ENCODE measurements around the gene FOXN3.

FOXN3 gene

DNA sequence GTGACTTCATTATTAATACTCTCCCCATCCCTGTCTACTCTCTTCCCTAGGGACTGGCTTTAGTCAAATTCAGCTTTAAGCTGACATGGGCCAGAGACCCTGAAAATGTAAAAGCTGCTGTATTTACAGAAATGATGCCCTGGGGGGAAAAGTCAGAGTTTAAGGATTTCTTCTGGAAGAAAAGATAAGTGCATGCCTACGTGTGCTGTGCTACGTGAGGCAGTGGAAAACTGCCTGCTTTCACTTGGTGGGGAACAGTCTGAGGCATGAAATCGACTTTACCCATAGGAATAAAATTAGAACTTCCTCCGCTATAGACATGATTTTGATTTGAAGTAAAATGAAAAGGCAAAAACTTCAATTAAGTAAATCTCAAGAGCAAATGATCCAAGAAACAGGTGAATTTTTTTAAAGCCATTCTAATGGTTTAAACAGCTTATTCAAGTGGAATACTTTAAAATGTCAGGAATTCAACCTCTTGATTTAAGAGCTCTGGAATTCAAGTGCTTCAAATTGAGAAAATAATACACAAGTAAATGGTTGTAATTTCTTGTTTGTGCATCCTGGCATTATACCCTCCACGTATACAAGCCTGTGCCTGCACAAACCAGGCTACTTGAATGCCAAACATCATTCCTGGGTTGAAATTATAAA is 168.5 kb downstream of the FOXN3 start:
- TF ChIP-seq, protein P1, sequence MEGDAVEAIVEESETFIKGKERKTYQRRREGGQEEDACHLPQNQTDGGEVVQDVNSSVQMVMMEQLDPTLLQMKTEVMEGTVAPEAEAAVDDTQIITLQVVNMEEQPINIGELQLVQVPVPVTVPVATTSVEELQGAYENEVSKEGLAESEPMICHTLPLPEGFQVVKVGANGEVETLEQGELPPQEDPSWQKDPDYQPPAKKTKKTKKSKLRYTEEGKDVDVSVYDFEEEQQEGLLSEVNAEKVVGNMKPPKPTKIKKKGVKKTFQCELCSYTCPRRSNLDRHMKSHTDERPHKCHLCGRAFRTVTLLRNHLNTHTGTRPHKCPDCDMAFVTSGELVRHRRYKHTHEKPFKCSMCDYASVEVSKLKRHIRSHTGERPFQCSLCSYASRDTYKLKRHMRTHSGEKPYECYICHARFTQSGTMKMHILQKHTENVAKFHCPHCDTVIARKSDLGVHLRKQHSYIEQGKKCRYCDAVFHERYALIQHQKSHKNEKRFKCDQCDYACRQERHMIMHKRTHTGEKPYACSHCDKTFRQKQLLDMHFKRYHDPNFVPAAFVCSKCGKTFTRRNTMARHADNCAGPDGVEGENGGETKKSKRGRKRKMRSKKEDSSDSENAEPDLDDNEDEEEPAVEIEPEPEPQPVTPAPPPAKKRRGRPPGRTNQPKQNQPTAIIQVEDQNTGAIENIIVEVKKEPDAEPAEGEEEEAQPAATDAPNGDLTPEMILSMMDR (IDR thresholded peaks at IDR 0.05; ENCODE audit: extremely low read depth, missing control alignments) = no peak

GRCh38 chr14:89247457-89248122 is 169.4 kb downstream of the FOXN3 start:
- TF ChIP-seq, protein P1 (IDR thresholded peaks at IDR 0.05; ENCODE audit: extremely low read depth, missing control alignments) = no peak
- DNase-seq (ENCODE audit: low spot score) = no peak

More for the DNA sequence above, 168.5 kb downstream of the FOXN3 start:
- DNase-seq (ENCODE audit: low spot score) = no peak

DNA sequence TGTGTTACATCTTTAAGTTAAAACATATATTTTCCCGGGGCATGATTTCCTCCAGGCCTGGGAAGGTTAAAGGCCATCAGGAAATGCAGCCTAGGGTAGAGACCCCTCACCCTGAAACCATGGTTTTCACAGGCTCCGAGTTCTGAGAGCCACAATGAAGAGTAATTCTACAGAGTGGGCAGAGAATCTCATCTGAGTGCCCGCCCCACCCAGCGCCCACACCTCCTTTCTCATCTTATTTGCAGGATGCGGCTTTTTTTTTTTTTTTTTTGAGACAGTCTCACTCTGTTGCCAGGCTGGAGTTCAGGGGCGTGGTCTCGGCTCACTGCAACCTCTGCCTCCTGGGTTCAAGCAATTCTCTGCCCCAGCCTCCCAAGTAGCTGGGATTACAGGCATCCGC is 170.7 kb downstream of the FOXN3 start:
- DNase-seq (ENCODE audit: low spot score) = no peak
- TF ChIP-seq, protein P1 (IDR thresholded peaks at IDR 0.05; ENCODE audit: extremely low read depth, missing control alignments) = no peak

- DNase-seq (ENCODE audit: low spot score) = no peak
- TF ChIP-seq, protein P1 (IDR thresholded peaks at IDR 0.05; ENCODE audit: extremely low read depth, missing control alignments) = no peak
Observed at GRCh38 chr14:89245802-89246201, 171.2 kb downstream of the FOXN3 start.

DNA sequence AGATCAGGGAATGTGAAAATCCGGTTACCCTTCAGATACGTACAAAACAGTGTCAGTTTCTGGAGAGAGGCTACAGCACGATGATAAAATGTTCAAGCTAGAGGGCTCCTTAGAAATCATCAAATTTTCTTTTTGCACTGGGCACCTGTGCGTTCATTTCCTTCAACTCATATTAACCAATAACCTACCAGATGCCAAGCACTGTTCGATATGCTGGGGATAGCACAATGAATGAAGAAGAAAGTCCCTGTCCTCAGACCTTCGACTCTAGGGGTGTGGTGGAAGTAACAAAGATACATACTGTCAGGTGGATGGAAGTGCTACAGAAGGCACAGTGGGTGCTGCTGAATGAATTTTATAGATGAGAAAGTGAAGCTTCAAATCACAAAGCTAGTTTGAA is 172.3 kb downstream of the FOXN3 start:
- TF ChIP-seq, protein P1 (IDR thresholded peaks at IDR 0.05; ENCODE audit: extremely low read depth, missing control alignments) = no peak
- no peak for DNase-seq (ENCODE audit: low spot score)

DNA sequence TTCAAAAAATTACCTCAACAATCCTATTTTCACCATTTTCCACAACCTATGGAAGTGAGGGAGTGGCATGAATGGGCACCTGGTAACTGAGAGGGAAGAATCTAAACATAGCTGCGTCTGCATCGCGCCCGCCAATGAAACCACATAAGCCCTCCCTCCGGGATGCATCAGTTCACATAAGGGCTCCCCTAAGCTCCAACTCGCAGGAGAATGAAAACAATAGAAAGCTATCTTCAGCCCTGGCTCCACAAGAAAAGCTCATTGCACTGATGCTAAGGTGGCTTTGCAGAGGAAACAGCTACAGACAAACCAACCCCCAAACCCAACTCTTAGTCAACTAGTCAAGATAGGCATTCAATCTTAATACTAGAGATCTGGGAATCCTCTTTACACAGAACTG is 173.3 kb downstream of the FOXN3 start:
- DNase-seq (ENCODE audit: low spot score) = no peak
- TF ChIP-seq, protein P1 (IDR thresholded peaks at IDR 0.05; ENCODE audit: extremely low read depth, missing control alignments) = no peak

DNA sequence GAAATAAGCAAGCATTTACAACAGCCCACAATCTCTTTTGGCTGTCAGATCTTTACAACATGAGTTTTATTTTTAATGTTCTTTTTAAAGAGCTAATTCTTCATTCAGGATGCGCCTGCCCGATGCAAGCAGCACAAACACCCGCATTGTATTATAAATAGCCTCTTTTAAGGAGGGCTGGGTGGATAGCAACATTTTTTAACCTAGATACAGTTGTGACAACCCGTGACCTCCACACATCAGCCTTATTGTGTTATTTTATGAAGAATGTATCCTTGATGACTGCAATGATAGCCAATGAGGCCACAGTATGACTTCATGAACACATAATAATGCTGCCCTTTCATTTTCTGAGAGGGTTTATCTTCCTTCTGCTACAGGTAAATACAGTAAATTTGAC is 173.7 kb downstream of the FOXN3 start:
- TF ChIP-seq, protein P1 (IDR thresholded peaks at IDR 0.05; ENCODE audit: extremely low read depth, missing control alignments) = no peak

More for the DNA sequence above, 173.7 kb downstream of the FOXN3 start:
- no peak for DNase-seq (ENCODE audit: low spot score)
